ENCODE data around the gene RNF150.

Gene RNF150

GRCh38 chr4:140818433-140818832 is 314.8 kb downstream of the RNF150 start:
- Histone ChIP-seq H4K20me1 (ENCODE audit: insufficient read depth, low read length, poor library complexity, severe bottlenecking) (no peaks in the 10 kb centered on the region), H3K9me2 (replicated peaks; ENCODE audit: low read depth, low read length) (no peaks in the 10 kb centered on the region), H3K9ac (ENCODE audit: low read depth, low read length, poor library complexity, severe bottlenecking) (no peak overlapping the region), H3F3A (ENCODE audit: low read depth) (no peaks in the 10 kb centered on the region), H3K36me3 (ENCODE audit: insufficient read depth, low read length) (no peaks in the 10 kb centered on the region), H3K4me2 (ENCODE audit: low read depth, low read length, poor library complexity, severe bottlenecking) (no peak overlapping the region), H3K4me3 (ENCODE audit: low read length, poor library complexity, severe bottlenecking) (no peak overlapping the region), H3K4me1 (ENCODE audit: insufficient read depth, low read length, poor library complexity, severe bottlenecking) (no peaks in the 10 kb centered on the region), H2AFZ (ENCODE audit: low read length) (no peak overlapping the region), H3K27me3 (ENCODE audit: insufficient read depth, low read length, poor library complexity, severe bottlenecking) (no peaks in the 10 kb centered on the region), H3K9me3 (ENCODE audit: insufficient read depth, low read depth, low read length) (no peaks in the 10 kb centered on the region), H3K79me2 (ENCODE audit: insufficient read depth, low read length) (no peaks in the 10 kb centered on the region)
- TF ChIP-seq EZH2phosphoT487 (IDR thresholded peaks at IDR 0.05; ENCODE audit: borderline replicate concordance): no peak
- no peak for TF ChIP-seq CTCF (conservative IDR thresholded peaks at IDR 0.05; ENCODE audit: low read length)

GRCh38 chr4:140816806-140817510 is 316.3 kb downstream of the RNF150 start:
- Histone ChIP-seq H3K4me3 (ENCODE audit: low read length, poor library complexity, severe bottlenecking) (no peak overlapping the region), H3K79me2 (ENCODE audit: insufficient read depth, low read length) (no peaks in the 10 kb centered on the region), H2AFZ (ENCODE audit: low read length) (no peak overlapping the region), H3K9me3 (ENCODE audit: insufficient read depth, low read depth, low read length) (no peaks in the 10 kb centered on the region), H3K36me3 (ENCODE audit: insufficient read depth, low read length) (no peaks in the 10 kb centered on the region), H3K4me2 (ENCODE audit: low read depth, low read length, poor library complexity, severe bottlenecking) (no peak overlapping the region), H3K4me1 (ENCODE audit: insufficient read depth, low read length, poor library complexity, severe bottlenecking) (no peaks in the 10 kb centered on the region), H4K20me1 (ENCODE audit: insufficient read depth, low read length, poor library complexity, severe bottlenecking) (no peaks in the 10 kb centered on the region), H3K27me3 (ENCODE audit: insufficient read depth, low read length, poor library complexity, severe bottlenecking) (no peaks in the 10 kb centered on the region), H3K9me2 (replicated peaks; ENCODE audit: low read depth, low read length) (no peaks in the 10 kb centered on the region), H3F3A (ENCODE audit: low read depth) (no peaks in the 10 kb centered on the region), H3K9ac (ENCODE audit: low read depth, low read length, poor library complexity, severe bottlenecking) (no peak overlapping the region)
- TF ChIP-seq CTCF (conservative IDR thresholded peaks at IDR 0.05; ENCODE audit: low read length) (no peak), EZH2phosphoT487 (IDR thresholded peaks at IDR 0.05; ENCODE audit: borderline replicate concordance) (no peak)

- H3K9me3 ChIP-seq (ENCODE audit: insufficient read depth, low read depth, low read length): no peaks in the 10 kb centered on the region
- no peaks in the 10 kb centered on the region for H3F3A ChIP-seq (ENCODE audit: low read depth)
- H3K4me1 ChIP-seq (ENCODE audit: insufficient read depth, low read length, poor library complexity, severe bottlenecking): no peaks in the 10 kb centered on the region
- H3K79me2 ChIP-seq (ENCODE audit: insufficient read depth, low read length): no peaks in the 10 kb centered on the region
- H3K36me3 ChIP-seq (ENCODE audit: insufficient read depth, low read length): no peaks in the 10 kb centered on the region
- no peaks in the 10 kb centered on the region for H3K27me3 ChIP-seq (ENCODE audit: insufficient read depth, low read length, poor library complexity, severe bottlenecking)
- no peak overlapping the region for H3K4me2 ChIP-seq (ENCODE audit: low read depth, low read length, poor library complexity, severe bottlenecking)
- no peak overlapping the region for H3K9ac ChIP-seq (ENCODE audit: low read depth, low read length, poor library complexity, severe bottlenecking)
- H3K4me3 ChIP-seq (ENCODE audit: low read length, poor library complexity, severe bottlenecking): no peak overlapping the region
- no peaks in the 10 kb centered on the region for H3K9me2 ChIP-seq (replicated peaks; ENCODE audit: low read depth, low read length)
- H4K20me1 ChIP-seq (ENCODE audit: insufficient read depth, low read length, poor library complexity, severe bottlenecking): no peaks in the 10 kb centered on the region
- H2AFZ ChIP-seq (ENCODE audit: low read length): no peak overlapping the region
- no peak for TF ChIP-seq CTCF (conservative IDR thresholded peaks at IDR 0.05; ENCODE audit: low read length)
- no peak for TF ChIP-seq EZH2phosphoT487 (IDR thresholded peaks at IDR 0.05; ENCODE audit: borderline replicate concordance)
Measured at GRCh38 chr4:140813804-140814203, 319.5 kb downstream of the RNF150 start.
